Lower lobe of right lung (tissue), 2 donors: ENCODE results near the gene USP33. TPM values are rescaled to one million over a fixed set of nuclear protein-coding genes. Genes with fewer than 3 reads are reported as not detected.
"Not testable (repeated sequence)": the region's sequence is repeated elsewhere in the genome, so short reads cannot be mapped to it uniquely, and the experiment has no call there.

Source experiments
- ATAC-seq, 2 donors: fragments of 200-7000 bp; cut with Tn5 transposase; one replicate each; pipeline ENCODE4 v1.9.1; 2020 to 2022; ENCODE audit warnings: mild to moderate bottlenecking in 2 of 2, moderate library complexity in 2 of 2
- DNase-seq: peaks from one replicate; pipeline ENCODE4 v3.0.0-alpha.2; 2020
- H3K27ac ChIP-seq: fragments of 200-600 bp; one replicate; pipeline ENCODE4 v1.8.0; 2022
- H3K27me3 ChIP-seq: fragments of 200-600 bp; one replicate; pipeline ENCODE4 v1.8.0; 2022; ENCODE audit warnings: low read depth
- H3K36me3 ChIP-seq: fragments of 200-600 bp; one replicate; pipeline ENCODE4 v1.8.0; 2022; ENCODE audit warnings: mild to moderate bottlenecking
- H3K4me1 ChIP-seq: fragments of 200-600 bp; one replicate; pipeline ENCODE4 v1.8.0; 2022
- H3K4me3 ChIP-seq: fragments of 200-600 bp; one replicate; pipeline ENCODE4 v1.8.0; 2022; ENCODE audit warnings: mild to moderate bottlenecking
- H3K9me3 ChIP-seq: fragments of 200-600 bp; one replicate; pipeline ENCODE4 v1.8.0; 2022
- CTCF ChIP-seq: fragments of 200-600 bp; IDR thresholded peaks from one replicate; pipeline ENCODE4 v1.8.0; 2022; ENCODE audit warnings: antibody characterized with exemption, mild to moderate bottlenecking
- intact Hi-C: fragments of 100-400 bp; cut with DNase I; formaldehyde crosslinking; loops from one replicate; pipeline ENCODE4 v1.11.0; 2022
- total RNA-seq: library from RNA; stranded (reverse); fragmentation: NEBNext Ultra II Directional; extraction: Animal tissue kit (Norgen Biotek cat#: 25700); gene quantifications from one replicate; pipeline ENCODE4 v1.2.1, GENCODE V29; 2021
- donor health status: DM: no; HTN: yes; CAD: no; lungs with severe emphysema.

Gene USP33
- total RNA-seq, 1 donor from 2014 or later = 68.4 TPM

GRCh38 chr1:77704736-77705135 is 54.9 kb downstream of the USP33 start:
- TF ChIP-seq CTCF = no peak
- peaks cover 58% of the 10 kb centered on the region for H3K36me3 ChIP-seq
- intact Hi-C loops = no loop called here

GRCh38 chr1:77699673-77700072 is 60.0 kb downstream of the USP33 start:
- DNase-seq, H3K9me3 ChIP-seq, intact Hi-C loops, H3K4me3 ChIP-seq, ATAC-seq, H3K4me1 ChIP-seq, H3K27me3 ChIP-seq, H3K27ac ChIP-seq: not testable (repeated sequence)
- peaks cover 59% of the 10 kb centered on the region for H3K36me3 ChIP-seq

More at GRCh38 chr1:77704736-77705135, 54.9 kb downstream of the USP33 start:
- Histone ChIP-seq H3K27me3 (no peaks in the 10 kb centered on the region), H3K27ac (no peak overlapping the region), H3K4me1 (no peaks in the 10 kb centered on the region), H3K4me3 (no peak overlapping the region), H3K9me3 (no peaks in the 10 kb centered on the region)
- DNase-seq (no peak), ATAC-seq (no peak)

DNA sequence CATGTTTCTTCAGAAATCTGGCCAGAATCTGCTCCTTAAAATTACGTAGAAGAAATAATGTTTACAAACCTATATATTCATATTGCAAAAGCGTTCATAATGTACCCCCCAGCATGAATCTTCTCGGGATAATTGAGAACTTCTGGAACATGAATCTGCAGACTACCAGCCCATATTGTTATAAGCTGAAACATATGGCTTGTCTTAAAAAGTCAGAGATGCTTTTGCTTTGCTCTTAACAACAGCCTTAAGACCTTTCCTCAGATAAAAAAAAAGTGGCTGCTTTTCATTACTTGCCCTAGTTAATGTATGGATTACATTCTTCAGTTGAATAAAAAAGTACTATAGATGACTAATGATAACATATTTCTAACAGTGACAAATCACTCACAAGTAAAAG is 62.2 kb downstream of the USP33 start:
- no peaks in the 10 kb centered on the region for H3K27me3 ChIP-seq
- DNase-seq = no peak
- no peak for TF ChIP-seq CTCF
- no peaks in the 10 kb centered on the region for H3K9me3 ChIP-seq
- no peak overlapping the region for H3K4me3 ChIP-seq
- ATAC-seq = no peak
- intact Hi-C loops = no loop called here
- no peak overlapping the region for H3K27ac ChIP-seq
- H3K4me1 ChIP-seq = no peaks in the 10 kb centered on the region
- H3K36me3 ChIP-seq = peaks cover 82% of the 10 kb centered on the region

DNA sequence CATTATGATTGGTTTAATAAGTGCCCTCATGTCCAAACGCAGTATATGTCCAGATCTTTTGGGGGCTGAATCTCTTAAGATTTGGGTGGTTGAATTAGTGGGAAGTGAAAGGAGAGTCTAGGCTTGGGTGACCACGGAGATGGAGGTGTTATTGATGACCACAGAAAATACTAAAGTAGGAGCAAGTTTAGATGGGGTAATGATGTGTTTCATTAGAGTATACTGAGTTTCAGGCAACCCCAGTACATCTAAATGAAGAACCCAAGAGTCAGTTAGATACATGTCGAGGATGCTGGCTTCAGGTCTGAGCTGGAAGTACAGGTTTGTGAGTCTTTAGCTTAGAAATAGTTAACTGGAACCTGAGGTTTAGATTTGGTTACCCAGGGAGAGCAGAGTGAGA is 70.7 kb downstream of the USP33 start:
- DNase-seq (no peak), ATAC-seq (no peak)
- H3K27ac ChIP-seq = no peak overlapping the region
- H3K4me1 ChIP-seq = peaks cover 5% of the 10 kb centered on the region
- H3K27me3 ChIP-seq = no peaks in the 10 kb centered on the region
- no peaks in the 10 kb centered on the region for H3K9me3 ChIP-seq
- intact Hi-C loops = no loop called here
- H3K36me3 ChIP-seq = peaks cover 20% of the 10 kb centered on the region
- TF ChIP-seq CTCF = no peak
- no peak overlapping the region for H3K4me3 ChIP-seq

- peak; percentile 56 for DNase-seq
- peaks cover 8% of the 10 kb centered on the region for H3K4me1 ChIP-seq
- peaks cover 6% of the 10 kb centered on the region for H3K36me3 ChIP-seq
- peak overlapping the region; percentile 29 for H3K4me3 ChIP-seq
- no peak overlapping the region for H3K27ac ChIP-seq
- H3K9me3 ChIP-seq = no peaks in the 10 kb centered on the region
- H3K27me3 ChIP-seq = no peaks in the 10 kb centered on the region
- TF ChIP-seq CTCF = peak; percentile 14
- no peak for ATAC-seq
- intact Hi-C loops = no loop called here
These were observed 72.1 kb downstream of the USP33 start for GRCh38 chr1:77687519-77687906.

- H3K27ac ChIP-seq = no peak overlapping the region
- no peaks in the 10 kb centered on the region for H3K36me3 ChIP-seq
- H3K4me3 ChIP-seq = no peak overlapping the region
- peak; percentile 46 for DNase-seq
- TF ChIP-seq CTCF = no peak
- H3K27me3 ChIP-seq = no peaks in the 10 kb centered on the region
- ATAC-seq = no peak
- H3K4me1 ChIP-seq = peaks cover 8% of the 10 kb centered on the region
- no peaks in the 10 kb centered on the region for H3K9me3 ChIP-seq
- intact Hi-C loops = no loop called here
These were observed 72.7 kb downstream of the USP33 start for GRCh38 chr1:77686796-77687518.
